ENCODE measurements around the gene PDGFC. TPM values are rescaled to one million over a fixed set of nuclear protein-coding genes. Genes with fewer than 3 reads are reported as not detected.

PDGFC gene
- total RNA-seq, 1 experiment from 2014 or later = 4.5 TPM

- no CpG with 5 or more reads among the region's 2 CpGs for WGBS (ENCODE audit: extremely low coverage, insufficient read length, low lambda C conversion rate)
- H3K4me2 ChIP-seq (ENCODE audit: insufficient read depth, insufficient read length, low read length) = no peak overlapping the region
These were observed 179.0 kb downstream of the PDGFC start for GRCh38 chr4:156792462-156793085.

More at GRCh38 chr4:156792462-156793085, 179.0 kb downstream of the PDGFC start:
- Histone ChIP-seq H3K56ac (ENCODE audit: insufficient read length, low read depth, low read length) (no peak overlapping the region), H3K79me1 (ENCODE audit: insufficient read depth, low read depth, low read length, poor library complexity, severe bottlenecking) (no peaks in the 10 kb centered on the region), H3K23me2 (ENCODE audit: insufficient read length, low read depth, low read length, poor library complexity, severe bottlenecking) (no peaks in the 10 kb centered on the region), H2BK12ac (ENCODE audit: insufficient read length, low read depth, low read length) (no peak overlapping the region), H4K91ac (ENCODE audit: insufficient read length, low read depth, low read length) (no peak overlapping the region), H2BK15ac (ENCODE audit: low read depth, low read length) (no peak overlapping the region), H2BK5ac (ENCODE audit: insufficient read length, low read length) (no peak overlapping the region), H3K18ac (ENCODE audit: insufficient read length, low read depth, low read length) (no peak overlapping the region), H3K23ac (ENCODE audit: insufficient read length, low read depth, low read length) (no peak overlapping the region), H4K20me1 (ENCODE audit: control insufficient read depth, insufficient read depth, insufficient read length) (no peaks in the 10 kb centered on the region), H3K4me1 (ENCODE audit: insufficient read depth, low read length) (no peaks in the 10 kb centered on the region), H3K4ac (ENCODE audit: low read depth, low read length) (no peak overlapping the region), H4K8ac (replicated peaks; ENCODE audit: insufficient read length, low read depth, low read length) (no peak overlapping the region), H2BK20ac (ENCODE audit: low read depth, low read length, poor library complexity, severe bottlenecking) (no peak overlapping the region), H2AFZ (ENCODE audit: low read length) (no peak overlapping the region), H3K9me3 (ENCODE audit: control insufficient read depth, low read depth, low read length) (no peaks in the 10 kb centered on the region), H3K79me2 (ENCODE audit: insufficient read depth, low read length) (no peaks in the 10 kb centered on the region), H3K9ac (ENCODE audit: extremely low read depth, insufficient read length, low read length) (no peak overlapping the region), H4K5ac (ENCODE audit: insufficient read length, low read depth, low read length) (no peak overlapping the region), H3K27me3 (ENCODE audit: insufficient read depth, low read length) (no peaks in the 10 kb centered on the region), H2AK5ac (ENCODE audit: insufficient read length, low read length) (no peak overlapping the region), H2BK120ac (ENCODE audit: low read depth, low read length, poor library complexity, severe bottlenecking) (no peak overlapping the region), H3T11ph (ENCODE audit: low read length) (no peak overlapping the region), H3K14ac (ENCODE audit: insufficient read depth, low read length) (no peak overlapping the region), H3K27ac (ENCODE audit: insufficient read length, low read depth, low read length) (no peak overlapping the region)
- no peak for DNase-seq
- Mint-ChIP-seq H3K27ac (no peak overlapping the region; a peak in 1 of 7 replicates), H3K36me3 (ENCODE audit: insufficient read depth in 1 of 3, low read depth in 3 of 3) (peaks cover 0 to 4% (median 0%) of the 10 kb centered on the region in 3 experiments; a peak in 1 of 7 replicates), H3K27me3 (ENCODE audit: low read depth) (no peaks in the 10 kb centered on the region), H3K9me3 (no peaks in the 10 kb centered on the region), H3K4me3 (no peak overlapping the region), H3K4me1 (peaks cover 0 to 11% of the 10 kb centered on the region in 2 experiments; a peak in 2 of 4 replicates)
- TF ChIP-seq CTCF (conservative IDR thresholded peaks at IDR 0.05) = no peak
